Measurements from ENCODE around the gene SH3PXD2A. TPM values are rescaled to one million over a fixed set of nuclear protein-coding genes. Genes with fewer than 3 reads are reported as not detected.

Gene SH3PXD2A
- total and polyA plus RNA-seq, 2 experiments from 2014 or later = 1.8 to 5.0 TPM

- TF ChIP-seq REST (IDR thresholded peaks at IDR 0.05; ENCODE audit: unreplicated experiment) (no peak), ZNF462 (CRISPR knock-in tag; IDR thresholded peaks at IDR 0.05) (no peak), STAT1 (IDR thresholded peaks at IDR 0.05; ENCODE audit: unreplicated experiment) (no peak), POLR2AphosphoS5 (IDR thresholded peaks at IDR 0.05; ENCODE audit: low read depth) (no peak), ZNF114 (CRISPR knock-in tag; IDR thresholded peaks at IDR 0.05) (no peak)
Observed at GRCh38 chr10:103590744-103591291, 264.6 kb downstream of the SH3PXD2A start (continued).

- Histone ChIP-seq H4K20me1 (replicated peaks; ENCODE audit: insufficient read depth) (no peaks in the 10 kb centered on the region), H3K4me3 (no peak overlapping the region), H3K36me3 (ENCODE audit: insufficient read depth) (no peaks in the 10 kb centered on the region), H3K27me3 (ENCODE audit: insufficient read depth) (peaks cover 11% of the 10 kb centered on the region), H3K4me2 (no peak overlapping the region), H3F3A (replicated peaks; ENCODE audit: low read depth) (no peaks in the 10 kb centered on the region), H3K79me2 (replicated peaks; ENCODE audit: insufficient read depth) (no peaks in the 10 kb centered on the region), H3K9me2 (ENCODE audit: insufficient read depth) (peaks cover 4% of the 10 kb centered on the region; the same call in 1 of the 2 replicates), H3K4me1 (ENCODE audit: insufficient read depth) (no peaks in the 10 kb centered on the region), H3K27ac (ENCODE audit: low read depth) (no peak overlapping the region), H2AFZ (no peak overlapping the region)
- Mint-ChIP-seq H3K9me3 (peaks cover 9% of the 10 kb centered on the region), H3K4me3 (no peak overlapping the region), H3K36me3 (ENCODE audit: low read depth) (0 out of 3 replicates have a peak, but pooled peaks cover 3% of the 10 kb centered on the region), H3K4me1 (peaks cover under 1% of the 10 kb centered on the region; the same call in 1 of the 3 replicates), H3K27me3 (ENCODE audit: insufficient read depth, low read depth, poor library complexity) (peaks cover 22% of the 10 kb centered on the region), H3K27ac (no peak overlapping the region)
- DNase-seq (ENCODE audit: low spot score) (no peak), ATAC-seq (no peak)
- no peak for TF ChIP-seq EZH2 (IDR thresholded peaks at IDR 0.05; ENCODE audit: low read depth, unreplicated experiment)
- TF ChIP-seq ZNF114 (CRISPR knock-in tag; IDR thresholded peaks at IDR 0.05) = no peak
- TF ChIP-seq CREB1 (CRISPR knock-in tag; IDR thresholded peaks at IDR 0.05; ENCODE audit: low read depth) = no peak
- no peak for TF ChIP-seq CTCF (conservative IDR thresholded peaks at IDR 0.05; ENCODE audit: low read depth in 2 of 2)
Observed at GRCh38 chr10:103590060-103590459, 265.3 kb downstream of the SH3PXD2A start.
